TTC549 (cell line): Measurements from ENCODE around the gene ANKIB1.

Experiments
- FAIRE-seq: peaks from 2 replicates; lab custom pipeline; 2012; peaks lifted over from hg19 to GRCh38; lab: Jason Lieb, UNC

The ANKIB1 gene

GRCh38 chr7:92268921-92269320, 23.1 kb downstream of the ANKIB1 start:
- no peak for FAIRE-seq

- no peak for FAIRE-seq
Observed at GRCh38 chr7:92275327-92275726, 29.6 kb downstream of the ANKIB1 start.

GRCh38 chr7:92276460-92276864, 30.7 kb downstream of the ANKIB1 start:
- FAIRE-seq: no peak

- FAIRE-seq: no peak
Observed at GRCh38 chr7:92279396-92280031, 33.7 kb downstream of the ANKIB1 start.

GRCh38 chr7:92281031-92281430, 35.3 kb downstream of the ANKIB1 start:
- no peak for FAIRE-seq

- FAIRE-seq: no peak
Observed at GRCh38 chr7:92282221-92282814, 36.5 kb downstream of the ANKIB1 start.

GRCh38 chr7:92282930-92283329, 37.2 kb downstream of the ANKIB1 start:
- no peak for FAIRE-seq

- no peak for FAIRE-seq
Observed at GRCh38 chr7:92289321-92289720, 43.5 kb downstream of the ANKIB1 start.

- no peak for FAIRE-seq
Observed at GRCh38 chr7:92292981-92293380, 47.2 kb downstream of the ANKIB1 start.

GRCh38 chr7:92293896-92294590, 48.3 kb downstream of the ANKIB1 start:
- no peak for FAIRE-seq

GRCh38 chr7:92295391-92295790, 49.6 kb downstream of the ANKIB1 start:
- no peak for FAIRE-seq

- FAIRE-seq: no peak
Observed at GRCh38 chr7:92296235-92296634, 50.5 kb downstream of the ANKIB1 start.

GRCh38 chr7:92296880-92297445, 51.2 kb downstream of the ANKIB1 start:
- no peak for FAIRE-seq

GRCh38 chr7:92297736-92298135, 52.0 kb downstream of the ANKIB1 start:
- FAIRE-seq: no peak

- no peak for FAIRE-seq
Observed at GRCh38 chr7:92303761-92304160, 58.0 kb downstream of the ANKIB1 start.

- no peak for FAIRE-seq
Observed at GRCh38 chr7:92304406-92304893, 58.7 kb downstream of the ANKIB1 start.

GRCh38 chr7:92306153-92306552, 60.4 kb downstream of the ANKIB1 start:
- FAIRE-seq: no peak

GRCh38 chr7:92313055-92313454, 67.3 kb downstream of the ANKIB1 start:
- no peak for FAIRE-seq

GRCh38 chr7:92319243-92319642, 73.5 kb downstream of the ANKIB1 start:
- FAIRE-seq: peak; percentile 25

- no peak for FAIRE-seq
Observed at GRCh38 chr7:92325173-92325572, 79.4 kb downstream of the ANKIB1 start.

GRCh38 chr7:92325858-92326257, 80.1 kb downstream of the ANKIB1 start:
- FAIRE-seq: no peak

- FAIRE-seq: no peak
Observed at GRCh38 chr7:92330835-92331438, 85.2 kb downstream of the ANKIB1 start.

GRCh38 chr7:92331508-92331907, 85.7 kb downstream of the ANKIB1 start:
- FAIRE-seq: no peak
